Measurements from ENCODE around the gene GXYLT2. TPM values are rescaled to one million over a fixed set of nuclear protein-coding genes. Genes with fewer than 3 reads are reported as not detected.

GXYLT2 gene
- total RNA-seq, 1 experiment from 2014 or later, result not detected

DNA sequence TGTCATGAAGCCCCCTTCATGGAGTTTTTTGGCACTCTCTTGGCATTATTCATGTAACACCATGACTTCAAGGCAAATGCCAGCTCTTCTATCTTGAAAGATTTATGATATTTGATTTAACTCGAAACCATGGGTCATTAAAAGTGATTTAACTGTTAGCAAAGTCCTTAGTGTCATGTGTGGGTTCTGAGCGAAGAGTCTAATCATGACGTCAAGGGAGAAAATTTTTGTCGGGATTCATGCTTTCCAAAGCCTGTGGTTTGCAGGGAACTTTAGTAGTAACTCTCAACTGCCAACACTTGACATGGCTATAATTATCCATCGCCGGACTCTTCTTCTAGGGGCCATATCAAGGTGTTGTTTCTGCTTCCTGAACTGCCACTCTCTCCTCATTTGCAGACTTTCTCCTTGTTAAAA, 11.5 kb downstream of the GXYLT2 start:
- Histone ChIP-seq H3K9me3 (ENCODE audit: low read length) (no peaks in the 10 kb centered on the region), H3K27me3 (ENCODE audit: low read length) (no peaks in the 10 kb centered on the region), H3K36me3 (ENCODE audit: insufficient read depth, low read length) (no peaks in the 10 kb centered on the region), H4K20me1 (ENCODE audit: insufficient read depth, low read depth, low read length) (no peaks in the 10 kb centered on the region), H3K9ac (ENCODE audit: low read length) (no peak overlapping the region), H3K4me1 (ENCODE audit: low read length) (peaks cover 7% of the 10 kb centered on the region), H2AFZ (ENCODE audit: low read length) (no peak overlapping the region), H3K79me2 (ENCODE audit: low read length) (no peaks in the 10 kb centered on the region), H3K9me2 (replicated peaks; ENCODE audit: insufficient read depth, low read length) (no peaks in the 10 kb centered on the region), H3K4me3 (ENCODE audit: low read length) (no peak overlapping the region), H3K27ac (ENCODE audit: low read length) (no peak overlapping the region), H3K4me2 (ENCODE audit: low read depth, low read length, poor library complexity, severe bottlenecking) (no peak overlapping the region)
- no peak for DNase-seq

DNA sequence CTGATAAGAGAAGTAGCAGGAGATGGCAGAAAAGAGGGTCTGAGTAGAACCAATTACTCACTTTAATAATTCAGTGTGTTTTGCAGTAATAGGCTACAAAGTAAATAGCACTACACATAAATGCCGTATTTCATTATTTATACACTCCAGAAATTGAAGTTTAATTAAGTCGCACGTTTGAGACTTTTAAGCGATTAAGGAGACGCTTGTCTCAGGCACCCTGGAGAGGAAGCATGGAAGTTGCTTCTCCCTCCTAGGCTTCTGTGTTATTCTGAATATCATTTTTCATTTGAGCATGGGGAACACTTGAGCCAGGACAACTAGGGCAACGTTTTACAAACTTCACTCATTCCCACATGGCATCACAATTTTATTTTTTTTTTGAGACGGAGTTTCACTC, 12.2 kb downstream of the GXYLT2 start:
- Histone ChIP-seq H3K4me1 (ENCODE audit: low read length) (peaks cover 5% of the 10 kb centered on the region), H3K9me3 (ENCODE audit: low read length) (no peaks in the 10 kb centered on the region), H3K27ac (ENCODE audit: low read length) (no peak overlapping the region), H3K36me3 (ENCODE audit: insufficient read depth, low read length) (no peaks in the 10 kb centered on the region), H4K20me1 (ENCODE audit: insufficient read depth, low read depth, low read length) (no peaks in the 10 kb centered on the region), H3K27me3 (ENCODE audit: low read length) (no peaks in the 10 kb centered on the region), H2AFZ (ENCODE audit: low read length) (no peak overlapping the region), H3K4me3 (ENCODE audit: low read length) (no peak overlapping the region), H3K79me2 (ENCODE audit: low read length) (no peaks in the 10 kb centered on the region), H3K4me2 (ENCODE audit: low read depth, low read length, poor library complexity, severe bottlenecking) (no peak overlapping the region), H3K9me2 (replicated peaks; ENCODE audit: insufficient read depth, low read length) (no peaks in the 10 kb centered on the region), H3K9ac (ENCODE audit: low read length) (no peak overlapping the region)
- DNase-seq, result no peak

DNA sequence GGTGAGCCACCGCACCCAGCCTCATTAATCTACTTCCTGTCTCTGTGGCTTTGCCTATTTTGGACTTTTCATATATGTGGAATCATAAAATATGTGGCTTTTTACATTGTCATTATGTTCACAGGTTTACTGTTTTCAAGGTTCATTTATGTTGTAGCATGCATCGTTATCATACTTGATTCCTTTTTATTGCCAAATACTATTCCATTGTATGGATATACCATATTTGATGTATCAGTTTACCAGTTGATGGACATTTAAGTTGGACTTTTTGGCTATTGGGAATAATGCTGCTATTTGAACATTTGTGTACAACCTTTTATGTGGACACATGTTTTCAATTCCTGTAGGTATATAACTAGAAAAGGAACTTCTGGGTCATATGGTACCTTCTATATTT, 14.0 kb downstream of the GXYLT2 start:
- Histone ChIP-seq H4K20me1 (ENCODE audit: insufficient read depth, low read depth, low read length) (no peaks in the 10 kb centered on the region), H3K4me1 (ENCODE audit: low read length) (no peaks in the 10 kb centered on the region), H3K4me2 (ENCODE audit: low read depth, low read length, poor library complexity, severe bottlenecking) (no peak overlapping the region), H2AFZ (ENCODE audit: low read length) (no peak overlapping the region), H3K9ac (ENCODE audit: low read length) (no peak overlapping the region), H3K27ac (ENCODE audit: low read length) (no peak overlapping the region), H3K9me2 (replicated peaks; ENCODE audit: insufficient read depth, low read length) (no peaks in the 10 kb centered on the region), H3K79me2 (ENCODE audit: low read length) (no peaks in the 10 kb centered on the region), H3K9me3 (ENCODE audit: low read length) (no peaks in the 10 kb centered on the region), H3K4me3 (ENCODE audit: low read length) (no peak overlapping the region), H3K36me3 (ENCODE audit: insufficient read depth, low read length) (no peaks in the 10 kb centered on the region), H3K27me3 (ENCODE audit: low read length) (no peaks in the 10 kb centered on the region)
- no peak for DNase-seq

DNA sequence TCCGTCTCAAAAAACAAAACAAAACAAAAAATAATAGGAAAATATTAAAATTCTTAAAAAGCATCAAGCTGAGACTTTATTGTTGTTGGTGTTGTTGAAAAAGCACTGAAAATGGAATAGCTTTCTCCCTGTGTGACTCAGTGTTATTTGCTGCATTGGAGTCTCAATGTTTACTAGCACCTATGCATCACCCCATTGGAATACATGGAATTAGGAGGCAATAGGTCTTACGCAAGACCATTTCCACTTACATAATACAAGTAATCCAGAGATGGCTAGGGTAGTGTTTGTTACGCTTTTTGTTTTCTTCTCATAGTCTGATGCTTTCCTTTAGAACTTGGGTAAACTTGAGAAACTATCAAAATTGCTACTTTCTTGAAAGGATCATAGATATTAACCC, 15.2 kb downstream of the GXYLT2 start:
- H3K27ac ChIP-seq (ENCODE audit: low read length), result no peak overlapping the region
- H3K27me3 ChIP-seq (ENCODE audit: low read length), result no peaks in the 10 kb centered on the region
- H3K9me2 ChIP-seq (replicated peaks; ENCODE audit: insufficient read depth, low read length), result no peaks in the 10 kb centered on the region
- no peaks in the 10 kb centered on the region for H3K36me3 ChIP-seq (ENCODE audit: insufficient read depth, low read length)
- no peak overlapping the region for H3K4me2 ChIP-seq (ENCODE audit: low read depth, low read length, poor library complexity, severe bottlenecking)
- no peak overlapping the region for H3K4me3 ChIP-seq (ENCODE audit: low read length)
- no peak overlapping the region for H3K9ac ChIP-seq (ENCODE audit: low read length)
- H3K79me2 ChIP-seq (ENCODE audit: low read length), result no peaks in the 10 kb centered on the region
- H2AFZ ChIP-seq (ENCODE audit: low read length), result no peak overlapping the region
- H4K20me1 ChIP-seq (ENCODE audit: insufficient read depth, low read depth, low read length), result no peaks in the 10 kb centered on the region
- no peaks in the 10 kb centered on the region for H3K9me3 ChIP-seq (ENCODE audit: low read length)
- H3K4me1 ChIP-seq (ENCODE audit: low read length), result no peaks in the 10 kb centered on the region
- no peak for DNase-seq

DNA sequence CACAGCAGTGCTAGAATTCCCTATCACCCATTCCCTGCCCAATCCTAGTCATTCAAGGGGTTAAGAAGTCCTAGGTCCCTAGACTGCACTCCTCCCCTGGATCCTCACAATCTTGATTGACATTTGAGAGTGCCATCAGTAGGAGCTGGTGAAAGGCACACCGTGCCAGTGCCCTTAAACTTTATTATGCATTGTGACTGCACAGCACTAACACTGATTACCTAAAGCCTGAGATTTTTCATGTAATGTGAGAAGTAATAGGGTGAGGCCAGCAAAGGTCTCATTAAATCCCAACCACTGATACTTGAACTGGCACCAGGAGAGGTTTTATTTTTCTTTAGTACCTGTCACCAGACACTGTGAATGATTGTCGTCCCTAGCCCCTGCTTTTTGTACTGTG, 16.3 kb downstream of the GXYLT2 start:
- H3K79me2 ChIP-seq (ENCODE audit: low read length), result no peaks in the 10 kb centered on the region
- H2AFZ ChIP-seq (ENCODE audit: low read length), result no peak overlapping the region
- H3K27me3 ChIP-seq (ENCODE audit: low read length), result no peaks in the 10 kb centered on the region
- H3K9me2 ChIP-seq (replicated peaks; ENCODE audit: insufficient read depth, low read length), result no peaks in the 10 kb centered on the region
- no peak overlapping the region for H3K4me2 ChIP-seq (ENCODE audit: low read depth, low read length, poor library complexity, severe bottlenecking)
- H3K27ac ChIP-seq (ENCODE audit: low read length), result no peak overlapping the region
- H3K4me3 ChIP-seq (ENCODE audit: low read length), result no peak overlapping the region
- H3K36me3 ChIP-seq (ENCODE audit: insufficient read depth, low read length), result no peaks in the 10 kb centered on the region
- no peak for DNase-seq
- H4K20me1 ChIP-seq (ENCODE audit: insufficient read depth, low read depth, low read length), result no peaks in the 10 kb centered on the region
- no peaks in the 10 kb centered on the region for H3K4me1 ChIP-seq (ENCODE audit: low read length)
- H3K9ac ChIP-seq (ENCODE audit: low read length), result no peak overlapping the region
- no peaks in the 10 kb centered on the region for H3K9me3 ChIP-seq (ENCODE audit: low read length)

DNA sequence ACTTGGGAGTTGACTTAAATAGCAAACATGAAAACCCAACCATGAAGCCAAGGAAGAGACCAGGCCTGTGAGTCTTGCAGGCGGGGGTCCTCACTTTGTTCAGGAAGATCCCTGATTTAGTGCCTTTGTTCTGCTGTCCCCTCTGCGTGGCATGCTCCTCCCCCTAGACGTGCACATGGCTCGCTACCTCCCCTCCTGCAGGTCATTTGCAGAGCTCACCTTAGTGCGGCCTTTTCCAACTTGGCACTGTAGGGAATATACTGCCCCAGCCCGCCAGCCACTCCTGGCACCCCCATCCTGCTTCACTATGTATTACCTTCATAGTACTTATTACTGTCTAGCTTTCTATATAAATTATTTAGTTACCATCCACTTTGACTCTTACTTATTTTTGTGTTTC, 18.3 kb downstream of the GXYLT2 start:
- H3K36me3 ChIP-seq (ENCODE audit: insufficient read depth, low read length), result no peaks in the 10 kb centered on the region
- no peaks in the 10 kb centered on the region for H3K9me3 ChIP-seq (ENCODE audit: low read length)
- no peak overlapping the region for H3K4me3 ChIP-seq (ENCODE audit: low read length)
- no peak overlapping the region for H3K4me2 ChIP-seq (ENCODE audit: low read depth, low read length, poor library complexity, severe bottlenecking)
- no peak overlapping the region for H2AFZ ChIP-seq (ENCODE audit: low read length)
- H3K9me2 ChIP-seq (replicated peaks; ENCODE audit: insufficient read depth, low read length), result no peaks in the 10 kb centered on the region
- no peak overlapping the region for H3K27ac ChIP-seq (ENCODE audit: low read length)
- H3K79me2 ChIP-seq (ENCODE audit: low read length), result no peaks in the 10 kb centered on the region
- no peak for DNase-seq
- no peaks in the 10 kb centered on the region for H3K4me1 ChIP-seq (ENCODE audit: low read length)
- no peaks in the 10 kb centered on the region for H4K20me1 ChIP-seq (ENCODE audit: insufficient read depth, low read depth, low read length)
- no peaks in the 10 kb centered on the region for H3K27me3 ChIP-seq (ENCODE audit: low read length)
- H3K9ac ChIP-seq (ENCODE audit: low read length), result no peak overlapping the region

DNA sequence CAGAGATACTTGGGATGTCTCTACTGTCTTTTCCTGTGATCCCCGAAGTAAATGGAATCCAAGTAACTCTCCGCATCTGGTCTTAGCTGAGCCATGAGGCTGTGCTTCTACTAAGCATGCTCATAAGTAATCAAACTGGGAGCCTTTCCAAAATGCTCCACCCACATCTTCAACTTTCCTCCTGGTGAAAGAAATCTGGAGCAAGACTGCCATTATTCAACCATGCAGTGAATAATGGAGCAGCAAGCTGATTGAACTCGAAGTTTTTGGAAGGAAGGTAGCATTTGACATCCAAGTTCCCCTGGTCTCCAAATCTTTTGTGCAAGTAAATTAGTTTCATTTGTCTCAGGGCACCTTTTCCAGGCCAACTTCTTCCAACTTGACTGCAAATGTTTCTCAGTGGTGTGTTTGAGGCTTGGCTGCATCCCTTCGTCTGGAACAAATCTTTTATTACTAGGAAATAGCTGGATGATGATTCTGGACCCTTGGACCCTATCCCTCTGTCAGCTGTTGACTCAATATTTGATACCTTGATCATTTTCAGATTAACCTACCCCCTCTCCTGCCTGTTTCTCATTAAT, 19.4 kb downstream of the GXYLT2 start:
- Histone ChIP-seq H3K4me1 (ENCODE audit: low read length) (no peaks in the 10 kb centered on the region), H3K9ac (ENCODE audit: low read length) (no peak overlapping the region)

DNA sequence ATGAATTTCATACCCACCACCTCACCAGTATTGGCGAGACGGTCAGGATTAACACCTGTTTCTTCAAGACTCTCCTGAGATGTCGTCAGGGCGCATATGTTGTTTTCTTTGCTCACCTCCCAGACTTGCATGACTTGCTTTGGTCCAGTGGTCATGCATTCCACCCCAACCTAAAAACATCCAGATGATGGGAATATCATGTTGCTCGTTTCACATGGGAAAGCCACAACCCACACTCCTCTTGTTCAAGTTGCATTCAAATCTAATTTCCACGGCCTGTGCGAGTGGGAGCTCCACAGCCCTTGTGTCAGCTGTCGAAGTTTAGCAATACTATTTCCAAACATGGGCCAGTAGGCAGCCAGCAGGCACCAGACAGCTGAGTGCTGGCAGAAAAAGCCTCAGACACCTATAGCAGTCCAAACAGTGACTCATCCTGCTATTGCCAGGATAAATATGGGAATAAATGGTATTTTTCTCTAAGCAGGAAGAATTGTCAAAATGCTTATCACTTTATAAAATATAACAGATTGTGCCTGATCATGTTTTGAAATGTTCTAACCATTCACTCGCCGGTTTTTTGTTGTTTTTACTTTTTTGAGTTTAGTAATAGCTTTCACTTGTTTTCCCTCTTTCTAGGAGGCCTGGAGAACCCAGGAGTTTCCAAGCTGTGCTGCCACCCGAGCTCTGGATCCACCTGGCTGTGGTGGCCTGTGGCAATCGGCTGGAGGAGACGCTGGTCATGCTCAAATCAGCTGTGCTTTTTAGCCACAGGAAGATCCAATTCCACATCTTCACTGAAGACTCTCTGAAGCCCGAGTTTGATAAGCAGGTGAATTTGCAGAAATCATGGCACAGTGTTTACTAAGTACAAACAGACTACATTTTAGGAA, 20.1 kb downstream of the GXYLT2 start:
- Histone ChIP-seq H3K27ac (ENCODE audit: low read length) (no peak overlapping the region), H3K9ac (ENCODE audit: low read length) (no peak overlapping the region), H3K27me3 (ENCODE audit: low read length) (no peaks in the 10 kb centered on the region), H3K79me2 (ENCODE audit: low read length) (no peaks in the 10 kb centered on the region), H2AFZ (ENCODE audit: low read length) (no peak overlapping the region), H3K36me3 (ENCODE audit: insufficient read depth, low read length) (no peaks in the 10 kb centered on the region), H3K4me3 (ENCODE audit: low read length) (no peak overlapping the region), H3K9me3 (ENCODE audit: low read length) (no peaks in the 10 kb centered on the region), H3K9me2 (replicated peaks; ENCODE audit: insufficient read depth, low read length) (no peaks in the 10 kb centered on the region), H3K4me1 (ENCODE audit: low read length) (no peaks in the 10 kb centered on the region), H4K20me1 (ENCODE audit: insufficient read depth, low read depth, low read length) (no peaks in the 10 kb centered on the region), H3K4me2 (ENCODE audit: low read depth, low read length, poor library complexity, severe bottlenecking) (no peak overlapping the region)
- no peak for DNase-seq

More for the DNA sequence above, 19.4 kb downstream of the GXYLT2 start:
- no peaks in the 10 kb centered on the region for H4K20me1 ChIP-seq (ENCODE audit: insufficient read depth, low read depth, low read length)
- H3K9me2 ChIP-seq (replicated peaks; ENCODE audit: insufficient read depth, low read length), result no peaks in the 10 kb centered on the region
- no peaks in the 10 kb centered on the region for H3K79me2 ChIP-seq (ENCODE audit: low read length)
- H3K4me2 ChIP-seq (ENCODE audit: low read depth, low read length, poor library complexity, severe bottlenecking), result no peak overlapping the region
- no peak overlapping the region for H3K27ac ChIP-seq (ENCODE audit: low read length)
- H3K36me3 ChIP-seq (ENCODE audit: insufficient read depth, low read length), result no peaks in the 10 kb centered on the region
- no peak for DNase-seq
- H3K4me3 ChIP-seq (ENCODE audit: low read length), result no peak overlapping the region
- H2AFZ ChIP-seq (ENCODE audit: low read length), result no peak overlapping the region
- no peaks in the 10 kb centered on the region for H3K27me3 ChIP-seq (ENCODE audit: low read length)
- H3K9me3 ChIP-seq (ENCODE audit: low read length), result no peaks in the 10 kb centered on the region
